GM12864 (cell line): ENCODE results near the gene TMEM38A.
"Not testable (repeated sequence)": the region's sequence is repeated elsewhere in the genome, so short reads cannot be mapped to it uniquely, and the experiment has no call there.

Source experiments
- DNase-seq: peaks from one replicate; pipeline ENCODE4 v3.0.0-alpha.2; 2011; ENCODE audit warnings: low read depth
- H3K4me3 ChIP-seq: 2 replicates; pipeline ENCODE4 v1.5.1; 2011; ENCODE audit warnings: mild to moderate bottlenecking, low read depth, low read length, control low read depth
- CTCF ChIP-seq: IDR thresholded peaks from 2 replicates; pipeline ENCODE4 v1.5.1; 2011; ENCODE audit warnings: low read depth, mild to moderate bottlenecking, moderate library complexity, low read length, control low read depth, inconsistent platforms; ENCODE audit errors: missing control alignments

The TMEM38A gene

DNA sequence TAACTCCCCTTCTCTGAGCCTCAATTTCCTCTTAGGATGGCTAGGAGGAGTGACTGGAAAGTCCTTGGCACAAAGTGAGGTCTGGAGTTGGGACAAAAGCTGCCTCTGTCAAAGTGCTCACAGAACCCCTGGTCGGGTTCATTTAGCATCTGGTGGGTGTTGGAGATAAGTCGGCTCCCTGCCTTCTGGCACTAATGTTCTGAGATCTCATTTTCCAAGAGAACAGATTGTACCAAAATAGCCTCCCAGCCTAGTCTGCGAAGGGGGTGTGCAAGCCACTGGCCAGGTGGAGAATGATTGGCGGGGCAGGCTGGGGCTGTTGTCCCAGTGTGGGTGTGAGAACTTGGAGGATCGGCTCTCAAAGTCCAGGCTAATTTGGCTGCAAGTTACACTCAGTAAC is 38.0 kb downstream of the TMEM38A start:
- H3K4me3 ChIP-seq: no peak overlapping the region
- DNase-seq: no peak
- TF ChIP-seq CTCF: no peak

GRCh38 chr19:16702123-16702522 is 41.2 kb downstream of the TMEM38A start:
- H3K4me3 ChIP-seq: no peak overlapping the region
- no peak for TF ChIP-seq CTCF
- DNase-seq: no peak

DNA sequence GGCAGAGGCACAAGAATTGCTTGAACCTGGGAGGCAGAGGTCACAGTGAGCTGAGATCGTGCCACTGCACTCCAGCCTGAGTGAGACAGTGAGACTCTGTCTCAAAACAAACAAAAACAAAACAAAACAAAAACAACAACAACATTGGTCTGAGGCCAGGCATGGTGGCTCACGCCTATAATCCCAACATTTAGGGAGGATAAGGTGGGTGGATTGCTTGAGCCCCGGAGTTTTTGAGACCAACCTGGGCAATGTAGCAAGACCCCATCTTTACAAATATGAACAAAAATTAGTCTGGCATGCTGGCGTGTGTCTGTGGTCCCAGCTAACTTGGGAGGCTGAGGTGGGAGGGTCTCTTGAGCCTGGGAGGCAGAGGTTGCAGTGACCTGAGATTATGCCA is 42.7 kb downstream of the TMEM38A start:
- no peak for DNase-seq
- no peak for TF ChIP-seq CTCF
- no peak overlapping the region for H3K4me3 ChIP-seq

- DNase-seq, H3K4me3 ChIP-seq: not testable (repeated sequence)
Measured at GRCh38 chr19:16710870-16711269, 49.9 kb downstream of the TMEM38A start.

DNA sequence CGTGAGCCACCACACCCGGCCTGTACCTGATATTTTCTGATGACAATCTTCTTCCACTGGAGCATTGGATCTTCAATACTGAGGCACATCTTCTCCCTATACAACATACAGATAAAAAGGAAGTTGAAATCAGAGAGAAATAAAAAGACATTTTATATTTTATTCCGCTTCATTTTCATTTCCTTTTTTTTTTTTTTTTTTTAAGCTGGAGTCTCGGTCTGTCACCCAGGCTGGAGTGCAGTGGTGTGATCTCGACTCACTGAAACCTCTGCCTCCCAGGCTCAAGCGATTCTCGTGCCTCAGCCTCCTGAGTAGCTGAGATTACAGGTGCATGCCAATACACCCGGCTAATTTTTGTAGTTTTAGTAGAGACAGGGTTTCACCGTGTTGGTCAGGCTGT is 51.4 kb downstream of the TMEM38A start:
- not testable (repeated sequence) for H3K4me3 ChIP-seq, DNase-seq

DNA sequence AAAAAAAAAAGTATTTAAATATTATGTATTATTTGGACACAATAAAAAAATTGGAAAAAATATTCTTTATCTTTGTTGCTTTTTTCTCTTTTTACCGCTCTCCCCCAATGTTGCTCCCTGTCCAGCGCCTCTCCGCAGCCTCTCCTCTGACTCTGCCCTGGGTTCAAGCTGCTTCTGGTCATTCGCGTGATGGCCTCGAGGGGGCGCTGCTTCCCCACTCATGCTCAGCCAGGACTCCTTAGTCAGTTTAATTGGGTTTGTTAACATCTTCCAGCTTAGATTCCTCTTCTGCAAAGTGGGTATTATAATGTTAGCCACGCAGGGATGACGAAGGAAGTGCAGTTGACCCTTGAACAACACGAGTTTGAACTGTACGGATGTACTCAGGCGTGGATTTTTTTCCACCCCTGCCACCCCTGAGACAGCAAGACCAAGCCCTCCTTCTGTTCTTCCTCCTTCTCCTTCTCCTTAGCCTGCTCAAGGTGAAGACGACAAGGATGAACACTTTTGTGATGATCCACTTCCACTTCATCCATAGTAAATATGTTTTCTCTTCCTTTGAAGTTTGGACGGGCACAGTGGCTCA is 53.9 kb downstream of the TMEM38A start:
- no peak overlapping the region for H3K4me3 ChIP-seq
- peak; percentile 13 for DNase-seq
- peak; percentile 89 for TF ChIP-seq CTCF

- no peak overlapping the region for H3K4me3 ChIP-seq
- no peak for DNase-seq
- TF ChIP-seq CTCF: no peak
Measured at GRCh38 chr19:16715611-16716010, 54.7 kb downstream of the TMEM38A start.

GRCh38 chr19:16721051-16721450 is 60.1 kb downstream of the TMEM38A start:
- TF ChIP-seq CTCF: no peak

More at GRCh38 chr19:16721051-16721450, 60.1 kb downstream of the TMEM38A start:
- DNase-seq: no peak
- H3K4me3 ChIP-seq: no peak overlapping the region
